Measurements from ENCODE around the gene SPN. TPM values are rescaled to one million over a fixed set of nuclear protein-coding genes. Genes with fewer than 3 reads are reported as not detected.
"Not testable (repeated sequence)": the region's sequence is repeated elsewhere in the genome, so short reads cannot be mapped to it uniquely, and the experiment has no call there.

Gene SPN
- total RNA-seq = 100 to 1,000 TPM; 137 to 173 TPM

GRCh38 chr16:29663016-29663806 is at the start of gene SPN:
TSS of gene SPN (plus strand) at chr16:29663247. CDS start at chr16:29663729, 482 bp downstream.
- Mint-ChIP-seq H3K27me3 (no peaks in the 10 kb centered on the region), H3K27ac (peak within 1 kb of the TSS; percentile 98), H3K4me1 (peaks cover 28% of the 10 kb centered on the region), H3K9me3 (no peaks in the 10 kb centered on the region), H3K36me3 (ENCODE audit: low read depth) (peaks cover 51% of the 10 kb centered on the region), H3K4me3 (peak within 1 kb of the TSS; percentile 100)
- peak; percentile 61 for ATAC-seq (replicated peaks)

GRCh38 chr16:29613307-29614057 is 49.6 kb upstream of the SPN start:
- H3K4me1 Mint-ChIP-seq, H3K9me3 Mint-ChIP-seq, H3K27me3 Mint-ChIP-seq: not testable (repeated sequence)
- Mint-ChIP-seq H3K27ac (peak overlapping the region; percentile 86), H3K36me3 (ENCODE audit: low read depth) (peaks cover 34% of the 10 kb centered on the region), H3K4me3 (peak overlapping the region; percentile 91)
- ATAC-seq (replicated peaks) = peak; percentile 39

GRCh38 chr16:29614691-29615314 is 48.2 kb upstream of the SPN start:
- not testable (repeated sequence) for H3K9me3 Mint-ChIP-seq; H3K4me3 Mint-ChIP-seq; H3K27me3 Mint-ChIP-seq; ATAC-seq (replicated peaks); H3K4me1 Mint-ChIP-seq; H3K27ac Mint-ChIP-seq
- peaks cover 24% of the 10 kb centered on the region for H3K36me3 Mint-ChIP-seq (ENCODE audit: low read depth)

- peaks cover 17% of the 10 kb centered on the region for H3K36me3 Mint-ChIP-seq (ENCODE audit: low read depth)
- H3K4me1 Mint-ChIP-seq; H3K27me3 Mint-ChIP-seq; H3K4me3 Mint-ChIP-seq; H3K27ac Mint-ChIP-seq; H3K9me3 Mint-ChIP-seq; ATAC-seq (replicated peaks): not testable (repeated sequence)
These were observed 46.9 kb upstream of the SPN start for GRCh38 chr16:29616127-29616526.

- peak; percentile 90 for ATAC-seq (replicated peaks)
- not testable (repeated sequence) for H3K4me3 Mint-ChIP-seq; H3K27me3 Mint-ChIP-seq; H3K4me1 Mint-ChIP-seq; H3K36me3 Mint-ChIP-seq (ENCODE audit: low read depth); H3K27ac Mint-ChIP-seq; H3K9me3 Mint-ChIP-seq
These were observed 42.5 kb upstream of the SPN start for GRCh38 chr16:29620591-29620990.

GRCh38 chr16:29622738-29623137 is 40.3 kb upstream of the SPN start:
- not testable (repeated sequence) for H3K9me3 Mint-ChIP-seq; H3K36me3 Mint-ChIP-seq (ENCODE audit: low read depth); H3K27me3 Mint-ChIP-seq; ATAC-seq (replicated peaks); H3K27ac Mint-ChIP-seq; H3K4me1 Mint-ChIP-seq; H3K4me3 Mint-ChIP-seq

- not testable (repeated sequence) for H3K36me3 Mint-ChIP-seq (ENCODE audit: low read depth); ATAC-seq (replicated peaks); H3K4me3 Mint-ChIP-seq; H3K4me1 Mint-ChIP-seq; H3K27ac Mint-ChIP-seq; H3K9me3 Mint-ChIP-seq; H3K27me3 Mint-ChIP-seq
These were observed 39.8 kb upstream of the SPN start for GRCh38 chr16:29623253-29623652.

GRCh38 chr16:29625114-29625513 is 37.9 kb upstream of the SPN start:
- not testable (repeated sequence) for H3K4me1 Mint-ChIP-seq; ATAC-seq (replicated peaks); H3K4me3 Mint-ChIP-seq; H3K36me3 Mint-ChIP-seq (ENCODE audit: low read depth); H3K9me3 Mint-ChIP-seq; H3K27ac Mint-ChIP-seq; H3K27me3 Mint-ChIP-seq

GRCh38 chr16:29626778-29627331 is 36.2 kb upstream of the SPN start:
- Mint-ChIP-seq H3K4me3 (peak overlapping the region; percentile 60), H3K27ac (peak overlapping the region; percentile 64)
- H3K36me3 Mint-ChIP-seq (ENCODE audit: low read depth); H3K4me1 Mint-ChIP-seq; H3K27me3 Mint-ChIP-seq; H3K9me3 Mint-ChIP-seq: not testable (repeated sequence)
- ATAC-seq (replicated peaks) = peak; percentile 99

- not testable (repeated sequence) for H3K27ac Mint-ChIP-seq; H3K4me3 Mint-ChIP-seq; H3K4me1 Mint-ChIP-seq; H3K27me3 Mint-ChIP-seq; H3K36me3 Mint-ChIP-seq (ENCODE audit: low read depth); H3K9me3 Mint-ChIP-seq
- ATAC-seq (replicated peaks) = peak; percentile 12
These were observed 35.4 kb upstream of the SPN start for GRCh38 chr16:29627661-29628075.

- H3K9me3 Mint-ChIP-seq; H3K36me3 Mint-ChIP-seq (ENCODE audit: low read depth); H3K4me1 Mint-ChIP-seq; H3K27ac Mint-ChIP-seq; H3K4me3 Mint-ChIP-seq; ATAC-seq (replicated peaks); H3K27me3 Mint-ChIP-seq: not testable (repeated sequence)
These were observed 34.3 kb upstream of the SPN start for GRCh38 chr16:29628707-29629106.

- not testable (repeated sequence) for H3K4me3 Mint-ChIP-seq; H3K9me3 Mint-ChIP-seq; ATAC-seq (replicated peaks); H3K27me3 Mint-ChIP-seq; H3K27ac Mint-ChIP-seq; H3K36me3 Mint-ChIP-seq (ENCODE audit: low read depth); H3K4me1 Mint-ChIP-seq
These were observed 33.7 kb upstream of the SPN start for GRCh38 chr16:29629318-29629717.

- not testable (repeated sequence) for ATAC-seq (replicated peaks); H3K9me3 Mint-ChIP-seq; H3K4me1 Mint-ChIP-seq; H3K27ac Mint-ChIP-seq; H3K27me3 Mint-ChIP-seq; H3K4me3 Mint-ChIP-seq; H3K36me3 Mint-ChIP-seq (ENCODE audit: low read depth)
These were observed 31.4 kb upstream of the SPN start for GRCh38 chr16:29631658-29632057.

- H3K4me3 Mint-ChIP-seq; H3K36me3 Mint-ChIP-seq (ENCODE audit: low read depth); H3K27me3 Mint-ChIP-seq; H3K27ac Mint-ChIP-seq; H3K4me1 Mint-ChIP-seq; ATAC-seq (replicated peaks); H3K9me3 Mint-ChIP-seq: not testable (repeated sequence)
These were observed 27.1 kb upstream of the SPN start for GRCh38 chr16:29635902-29636301.

- not testable (repeated sequence) for H3K4me3 Mint-ChIP-seq; ATAC-seq (replicated peaks); H3K9me3 Mint-ChIP-seq; H3K27ac Mint-ChIP-seq; H3K36me3 Mint-ChIP-seq (ENCODE audit: low read depth); H3K4me1 Mint-ChIP-seq; H3K27me3 Mint-ChIP-seq
These were observed 26.7 kb upstream of the SPN start for GRCh38 chr16:29636368-29636767.

All from activated T-helper 17 cell treated with anti-CD3 and anti-CD28 coated beads, Interleukin-2, amount 50 U/mL, for 72 hours (primary cell).